Kidney epithelial cell (primary cell): ENCODE data around the gene ZNF525. TPM values are rescaled to one million over a fixed set of nuclear protein-coding genes. Genes with fewer than 3 reads are reported as not detected.
"Not testable (repeated sequence)": the region's sequence is repeated elsewhere in the genome, so short reads cannot be mapped to it uniquely, and the experiment has no call there.

Experiments
- DNase-seq: peaks from one replicate; pipeline ENCODE4 v3.0.0-alpha.2; 2010; ENCODE audit warnings: low read depth
- H3K27me3 ChIP-seq: 2 replicates; pipeline ENCODE4 v1.6.0; 2011; ENCODE audit warnings: low read length; ENCODE audit not compliant: control insufficient read depth, insufficient read depth
- H3K36me3 ChIP-seq: 2 replicates; pipeline ENCODE4 v1.5.1; 2011; ENCODE audit warnings: low read length; ENCODE audit not compliant: control insufficient read depth, insufficient read depth
- H3K4me3 ChIP-seq: 2 replicates; pipeline ENCODE4 v1.5.1; 2011; ENCODE audit warnings: low read depth, mild to moderate bottlenecking, control low read depth, low read length
- total RNA-seq: library from RNA; depleted of rRNA; stranded (reverse); fragments of >200 nt; gene quantifications from 2 replicates; pipeline ENCODE4 v1.2.3, GENCODE V29; 2015
- TF ChIP-seq, protein P1 (sequence below): IDR thresholded peaks from 2 replicates; pipeline ENCODE4 v1.5.1; 2011; ENCODE audit warnings: mild to moderate bottlenecking, moderate library complexity, low read length, control low read depth, inconsistent platforms; ENCODE audit not compliant: insufficient read depth, poor library complexity, severe bottlenecking

The ZNF525 gene
- total RNA-seq, 1 donor from 2014 or later, result 11.4 TPM

DNA sequence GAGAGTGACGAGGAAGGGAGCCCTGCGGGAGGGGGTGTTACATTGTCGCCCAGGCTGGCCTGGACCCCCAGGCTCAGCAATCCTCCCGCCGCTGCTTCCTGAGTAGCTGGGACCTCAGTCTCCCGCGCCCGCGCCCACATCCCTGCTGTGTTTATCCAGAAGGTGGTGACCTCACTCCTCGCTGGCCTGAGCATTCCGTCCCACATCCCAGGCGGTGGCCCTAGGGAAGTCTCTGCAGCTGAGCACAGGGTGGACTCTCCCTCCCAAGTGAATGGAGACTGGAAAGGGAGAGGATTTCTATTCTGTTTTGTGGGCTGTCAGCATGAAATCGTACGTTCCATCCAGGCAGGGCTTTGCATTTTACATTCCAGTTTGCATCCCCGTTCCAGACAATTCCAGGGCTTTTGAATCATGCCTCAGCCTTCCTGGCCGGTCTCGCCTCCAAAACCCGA, 29.0 kb downstream of the ZNF525 start:
- DNase-seq, result no peak
- no peaks in the 10 kb centered on the region for H3K36me3 ChIP-seq
- TF ChIP-seq, protein P1, sequence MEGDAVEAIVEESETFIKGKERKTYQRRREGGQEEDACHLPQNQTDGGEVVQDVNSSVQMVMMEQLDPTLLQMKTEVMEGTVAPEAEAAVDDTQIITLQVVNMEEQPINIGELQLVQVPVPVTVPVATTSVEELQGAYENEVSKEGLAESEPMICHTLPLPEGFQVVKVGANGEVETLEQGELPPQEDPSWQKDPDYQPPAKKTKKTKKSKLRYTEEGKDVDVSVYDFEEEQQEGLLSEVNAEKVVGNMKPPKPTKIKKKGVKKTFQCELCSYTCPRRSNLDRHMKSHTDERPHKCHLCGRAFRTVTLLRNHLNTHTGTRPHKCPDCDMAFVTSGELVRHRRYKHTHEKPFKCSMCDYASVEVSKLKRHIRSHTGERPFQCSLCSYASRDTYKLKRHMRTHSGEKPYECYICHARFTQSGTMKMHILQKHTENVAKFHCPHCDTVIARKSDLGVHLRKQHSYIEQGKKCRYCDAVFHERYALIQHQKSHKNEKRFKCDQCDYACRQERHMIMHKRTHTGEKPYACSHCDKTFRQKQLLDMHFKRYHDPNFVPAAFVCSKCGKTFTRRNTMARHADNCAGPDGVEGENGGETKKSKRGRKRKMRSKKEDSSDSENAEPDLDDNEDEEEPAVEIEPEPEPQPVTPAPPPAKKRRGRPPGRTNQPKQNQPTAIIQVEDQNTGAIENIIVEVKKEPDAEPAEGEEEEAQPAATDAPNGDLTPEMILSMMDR, result no peak
- H3K4me3 ChIP-seq, result peak overlapping the region; percentile 72
- no peaks in the 10 kb centered on the region for H3K27me3 ChIP-seq

DNA sequence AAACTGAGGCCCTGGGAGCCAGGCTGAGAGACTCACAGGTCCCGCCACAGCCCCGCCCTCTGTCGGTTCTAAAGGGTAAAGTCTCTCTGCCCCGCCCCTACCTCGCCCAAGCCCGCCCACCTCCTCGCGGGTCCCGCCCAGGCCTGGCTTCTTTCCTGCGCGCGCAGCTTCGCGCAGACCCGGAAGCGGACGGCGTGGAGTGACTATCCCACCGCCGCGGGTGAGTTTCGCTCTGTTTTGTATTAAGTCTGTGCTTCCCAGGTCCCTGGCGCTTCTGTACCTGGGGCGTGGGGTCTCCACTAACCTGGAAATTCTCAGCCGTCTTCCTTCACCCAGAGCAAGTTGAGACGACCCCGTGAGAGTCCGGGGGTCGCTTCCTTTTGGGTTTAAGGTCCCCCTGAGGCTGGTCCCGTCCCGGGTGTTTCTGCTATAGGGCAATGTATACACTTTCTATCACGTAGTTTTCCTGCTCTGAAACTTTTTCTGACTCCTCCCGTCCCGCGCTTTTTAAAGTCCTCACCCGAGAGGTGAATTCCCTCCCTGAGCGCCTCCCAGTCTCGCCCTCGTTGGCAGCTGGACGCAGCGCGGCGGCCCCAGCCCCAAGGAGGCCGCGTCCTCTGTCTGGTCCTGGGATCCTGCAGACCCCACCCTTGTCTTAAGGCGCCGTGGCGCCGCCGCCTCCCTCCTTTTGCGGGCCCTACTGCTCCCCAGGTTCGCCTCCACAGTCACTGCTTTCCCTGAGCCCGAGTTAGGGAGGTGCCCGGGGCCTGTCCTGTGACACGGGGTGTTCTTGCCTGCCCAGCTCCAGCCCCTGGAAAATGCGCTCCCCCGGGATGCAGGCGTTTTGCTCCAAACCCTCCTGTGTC, 29.7 kb downstream of the ZNF525 start, which contains the start of gene ZNF765:
Gene ZNF765 (plus strand): TSS at position 176 of the 866 bp plus-strand sequence. CDS start 2,867 bp downstream, outside the sequence.
- Histone ChIP-seq H3K27me3 (no peaks in the 10 kb centered on the region), H3K36me3 (no peaks in the 10 kb centered on the region), H3K4me3 (peak within 1 kb of the TSS; percentile 72)
- no peak for DNase-seq
- TF ChIP-seq, protein P1, result peak; percentile 60

DNA sequence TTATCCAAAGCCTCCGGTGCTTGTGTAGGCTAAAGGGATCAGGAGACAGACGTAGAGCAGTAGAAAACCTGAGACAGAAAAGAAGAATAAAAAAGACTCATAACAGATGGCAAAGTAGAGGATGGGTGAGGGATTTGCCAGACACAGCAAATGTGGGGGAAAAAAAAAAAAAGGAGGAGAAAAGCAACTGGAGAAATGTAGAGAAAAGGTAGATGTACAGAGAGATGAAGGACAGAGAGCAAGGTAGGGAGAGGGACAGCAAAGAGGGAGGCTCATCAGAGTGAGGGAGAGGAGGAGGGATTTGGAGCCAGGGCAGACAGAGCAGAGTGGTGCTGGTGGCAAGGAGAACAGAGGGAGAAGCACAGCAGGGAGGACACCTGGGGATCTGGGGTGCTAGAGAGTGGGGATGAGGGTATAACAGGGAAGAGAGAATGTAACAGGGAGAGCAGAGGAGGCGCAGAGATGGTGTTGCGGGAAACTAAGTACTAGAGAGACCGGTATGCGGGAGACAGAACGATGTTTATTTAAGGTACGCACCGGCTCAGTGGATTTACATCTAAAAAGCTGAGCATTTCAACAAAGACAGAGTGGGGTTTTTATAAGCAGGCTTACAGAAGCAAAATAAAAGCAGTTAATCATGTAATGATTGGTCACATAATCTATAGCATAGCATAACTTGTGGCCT, 30.5 kb downstream of the ZNF525 start:
- not testable (repeated sequence) for H3K36me3 ChIP-seq, DNase-seq, H3K27me3 ChIP-seq
- H3K4me3 ChIP-seq, result peak overlapping the region; percentile 72

DNA sequence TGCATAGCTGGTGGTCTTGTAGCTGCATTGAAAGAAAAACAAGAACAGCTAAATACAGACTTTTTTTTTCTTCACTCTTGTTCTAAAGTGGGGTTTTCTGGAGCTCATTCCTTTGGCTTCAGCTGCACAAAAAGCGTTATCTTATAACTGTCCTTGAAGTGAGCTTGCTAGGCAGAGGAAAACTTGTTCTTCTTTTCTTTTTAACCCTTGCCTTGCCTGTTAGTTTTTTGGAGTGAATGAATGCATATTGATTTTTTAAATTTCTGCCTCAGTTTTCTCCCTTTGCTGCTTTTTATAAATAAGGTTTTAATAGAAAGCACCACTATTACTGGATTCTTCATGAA, 31.0 kb downstream of the ZNF525 start:
- H3K36me3 ChIP-seq, result no peaks in the 10 kb centered on the region
- H3K4me3 ChIP-seq, result no peak overlapping the region

DNA sequence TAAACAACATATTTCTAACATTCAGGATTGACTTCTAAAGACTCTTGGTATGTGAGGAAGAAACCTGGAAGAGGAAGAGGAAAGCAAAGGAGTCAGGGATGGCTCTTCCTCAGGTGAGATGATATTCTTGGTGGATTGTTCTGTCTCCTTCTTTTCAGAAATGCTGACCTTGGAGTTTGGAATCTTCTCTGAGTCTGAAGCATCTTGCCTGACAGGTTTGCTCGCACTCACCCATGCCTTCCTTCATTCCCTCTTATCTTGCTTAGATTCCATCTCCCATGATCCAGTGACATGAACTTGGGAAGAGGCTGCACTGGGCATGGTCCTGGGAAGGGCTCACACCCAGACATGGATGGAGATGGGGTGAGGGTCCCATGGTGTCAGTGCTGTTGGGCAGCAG, 32.4 kb downstream of the ZNF525 start:
- DNase-seq, H3K27me3 ChIP-seq: not testable (repeated sequence)

More for the DNA sequence above, 31.0 kb downstream of the ZNF525 start:
- no peaks in the 10 kb centered on the region for H3K27me3 ChIP-seq
- TF ChIP-seq, protein P1, result no peak
- no peak for DNase-seq

DNA sequence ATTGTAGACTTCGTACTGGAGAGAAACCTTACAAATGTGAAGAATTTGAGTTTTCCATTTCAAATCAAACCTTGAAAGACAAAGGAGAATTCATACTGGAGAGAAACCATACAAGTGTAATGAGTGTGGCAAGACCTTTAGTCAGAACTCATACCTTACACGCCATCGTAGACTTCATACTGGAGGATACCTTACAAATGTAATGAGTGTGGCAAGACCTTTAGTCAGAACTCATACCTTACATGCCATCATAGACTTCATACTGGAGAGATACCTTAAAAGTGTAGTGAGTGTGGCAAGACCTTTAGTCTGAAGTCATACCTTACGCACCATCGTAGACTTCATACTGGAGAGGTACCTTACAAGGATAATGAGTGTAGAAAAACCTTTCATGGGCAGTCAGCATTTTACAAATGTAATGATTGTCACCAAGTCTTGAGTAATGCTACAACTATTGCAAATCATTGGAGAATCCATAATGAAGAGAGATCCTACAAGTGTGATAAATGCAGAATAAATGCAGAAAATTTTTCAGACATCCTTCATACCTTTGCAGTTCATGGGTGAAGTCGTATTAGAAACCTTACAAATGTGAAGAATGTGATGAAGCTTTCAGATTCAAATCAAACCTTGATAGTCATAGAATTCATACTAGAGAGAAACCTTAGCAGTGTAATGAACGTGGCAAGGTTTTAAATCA, 44.1 kb downstream of the ZNF525 start:
- H3K36me3 ChIP-seq, result no peaks in the 10 kb centered on the region
- H3K27me3 ChIP-seq, result no peaks in the 10 kb centered on the region
- TF ChIP-seq, protein P1, result no peak
- DNase-seq, result no peak
- H3K4me3 ChIP-seq, result no peak overlapping the region

More for the DNA sequence above, 32.4 kb downstream of the ZNF525 start:
- H3K4me3 ChIP-seq, H3K36me3 ChIP-seq: not testable (repeated sequence)

DNA sequence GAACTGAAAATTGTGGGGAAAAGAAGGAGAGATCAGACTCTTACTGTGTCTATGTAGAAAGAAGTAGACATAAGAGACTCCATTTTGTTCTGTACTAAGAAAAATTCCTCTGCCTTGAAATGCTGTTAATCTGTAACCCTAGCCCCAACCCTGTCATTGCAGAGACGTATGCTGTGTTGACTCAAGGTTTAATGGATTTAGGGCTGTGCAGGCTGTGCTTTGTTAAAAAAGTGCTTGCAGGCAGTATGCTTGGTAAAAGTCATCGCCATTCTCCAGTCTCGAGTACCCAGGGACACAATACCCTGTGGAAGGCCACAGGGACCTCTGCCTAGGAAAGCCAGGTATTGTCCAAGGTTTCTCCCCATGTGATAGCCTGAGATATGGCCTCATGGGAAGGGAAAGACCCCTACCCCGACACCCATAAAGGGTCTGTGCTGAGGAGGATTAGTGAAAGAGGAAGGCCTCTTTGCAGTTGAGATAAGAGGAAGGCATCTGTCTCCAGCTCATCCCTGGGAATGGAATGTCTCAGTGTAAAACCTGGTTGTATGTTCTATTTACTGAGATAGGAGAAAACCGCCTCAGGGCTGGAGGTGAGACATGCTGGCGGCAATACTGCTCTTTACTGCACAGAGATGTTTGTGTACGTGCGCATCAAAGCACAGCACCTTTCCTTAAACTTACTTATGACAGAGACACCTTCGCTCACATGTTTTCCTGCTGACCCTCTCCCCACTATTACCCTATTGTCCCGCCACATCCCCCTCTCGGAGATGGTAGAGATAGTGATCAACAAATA, 55.2 kb downstream of the ZNF525 start:
- not testable (repeated sequence) for DNase-seq, H3K4me3 ChIP-seq, H3K36me3 ChIP-seq, H3K27me3 ChIP-seq
